HG02938 (cell line): ENCODE results near the gene FMO2.

Experiments used
- ATAC-seq: cut with Tn5 transposase; IDR thresholded peaks from one replicate; pipeline ENCODE4 v1.9.1; 2021; ENCODE audit warnings: mild to moderate bottlenecking, moderate library complexity; ENCODE audit not compliant: unreplicated experiment

Gene FMO2, protein sequence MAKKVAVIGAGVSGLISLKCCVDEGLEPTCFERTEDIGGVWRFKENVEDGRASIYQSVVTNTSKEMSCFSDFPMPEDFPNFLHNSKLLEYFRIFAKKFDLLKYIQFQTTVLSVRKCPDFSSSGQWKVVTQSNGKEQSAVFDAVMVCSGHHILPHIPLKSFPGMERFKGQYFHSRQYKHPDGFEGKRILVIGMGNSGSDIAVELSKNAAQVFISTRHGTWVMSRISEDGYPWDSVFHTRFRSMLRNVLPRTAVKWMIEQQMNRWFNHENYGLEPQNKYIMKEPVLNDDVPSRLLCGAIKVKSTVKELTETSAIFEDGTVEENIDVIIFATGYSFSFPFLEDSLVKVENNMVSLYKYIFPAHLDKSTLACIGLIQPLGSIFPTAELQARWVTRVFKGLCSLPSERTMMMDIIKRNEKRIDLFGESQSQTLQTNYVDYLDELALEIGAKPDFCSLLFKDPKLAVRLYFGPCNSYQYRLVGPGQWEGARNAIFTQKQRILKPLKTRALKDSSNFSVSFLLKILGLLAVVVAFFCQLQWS

GRCh38 chr1:171185091-171185490 is at the start of gene FMO2:
TSS of gene FMO2 (plus strand) at chr1:171185300. CDS start at chr1:171185714, 414 bp downstream.
- no peak for ATAC-seq

DNA sequence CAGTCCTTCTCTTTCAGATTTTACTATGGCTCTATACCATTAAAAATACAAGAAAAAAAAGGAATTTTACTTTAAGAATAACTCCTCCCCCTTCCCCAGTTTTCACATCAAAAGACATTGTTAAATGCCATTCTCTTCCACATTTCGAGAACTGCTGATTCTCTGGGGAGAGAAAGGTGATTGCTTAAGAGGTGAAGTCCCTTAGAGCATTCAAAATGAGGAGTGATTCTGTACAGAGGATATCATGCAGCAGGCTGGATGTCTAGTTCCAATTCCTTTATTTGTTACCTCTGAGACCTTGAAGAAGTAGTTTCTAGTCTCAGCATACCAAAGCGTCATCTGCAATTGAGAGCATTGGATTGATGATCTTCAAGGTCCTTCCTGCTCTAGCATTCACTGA is 47.5 kb upstream of the FMO2 start:
- no peak for ATAC-seq

- no peak for ATAC-seq
These were observed 46.1 kb upstream of the FMO2 start for GRCh38 chr1:171138980-171139379.

DNA sequence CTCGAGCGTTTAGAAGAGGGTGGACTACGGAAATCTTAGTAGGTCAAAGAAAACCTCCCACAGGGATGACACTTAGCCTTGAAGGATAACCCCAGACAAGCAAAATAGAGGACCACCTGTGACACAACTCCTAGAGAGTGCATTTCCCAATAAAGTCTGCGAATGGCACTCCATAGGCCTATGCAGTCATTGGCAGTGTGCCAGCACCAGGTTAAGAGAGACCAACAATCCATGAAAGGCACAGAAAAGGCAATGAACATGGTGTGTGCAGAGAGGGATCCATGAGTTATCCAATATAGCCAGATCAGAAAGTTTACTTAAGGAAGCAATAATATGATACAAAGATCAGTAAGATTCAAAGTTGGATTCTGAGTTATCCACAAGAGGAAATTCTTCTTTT is 45.2 kb upstream of the FMO2 start:
- ATAC-seq = no peak

DNA sequence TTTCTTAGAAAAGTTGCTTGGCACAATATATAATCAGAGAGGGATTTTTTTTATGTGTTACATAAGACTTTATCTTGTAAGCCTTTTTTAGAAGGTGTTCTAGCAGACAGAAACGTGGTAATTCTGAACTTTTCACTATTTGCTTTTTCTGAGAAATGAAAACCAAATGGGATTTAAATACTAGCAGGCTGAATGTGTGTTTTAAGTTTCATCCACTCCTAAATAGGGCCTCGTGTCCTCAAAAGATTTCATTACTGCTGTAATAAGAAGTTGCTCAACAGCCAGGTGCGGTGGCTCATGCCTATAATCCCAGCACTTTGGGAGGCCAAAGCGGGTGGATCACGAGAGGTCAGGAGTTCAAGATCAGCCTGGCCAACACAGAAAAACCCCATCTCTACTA is 44.7 kb upstream of the FMO2 start:
- ATAC-seq = no peak

DNA sequence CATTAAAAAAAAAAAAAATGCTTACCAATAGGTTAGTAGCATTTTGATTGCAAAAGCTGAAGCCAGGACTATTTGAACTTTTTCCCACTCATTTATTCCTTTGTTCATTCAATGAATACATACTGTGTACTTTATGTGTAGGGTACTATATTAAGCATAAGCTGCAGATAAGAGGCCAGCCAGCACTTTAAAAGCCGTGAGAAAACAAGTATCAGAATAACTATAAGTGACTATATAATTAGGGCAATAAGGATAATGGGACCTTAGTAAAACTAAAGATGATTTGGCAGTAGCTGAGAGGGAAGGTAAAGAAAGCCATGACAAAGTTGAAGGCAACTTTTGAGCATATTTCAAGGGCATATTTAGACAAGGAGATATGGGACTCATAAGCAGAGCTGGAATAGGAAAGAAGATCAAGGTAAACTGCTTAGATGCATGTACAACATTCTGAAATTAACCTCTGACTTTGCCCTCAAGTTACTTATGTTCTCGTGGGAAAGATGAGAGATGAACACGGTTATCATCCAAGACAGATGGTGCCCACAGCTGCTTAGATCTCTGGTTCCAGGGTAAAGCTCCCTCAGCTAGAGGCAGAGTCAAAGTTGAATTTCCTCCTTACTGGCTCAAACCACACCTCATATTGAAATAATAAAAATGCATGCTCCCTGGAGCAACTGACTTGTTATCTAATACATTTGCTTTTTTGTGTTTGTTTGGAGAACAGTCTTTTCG is 44.0 kb upstream of the FMO2 start:
- no peak for ATAC-seq

DNA sequence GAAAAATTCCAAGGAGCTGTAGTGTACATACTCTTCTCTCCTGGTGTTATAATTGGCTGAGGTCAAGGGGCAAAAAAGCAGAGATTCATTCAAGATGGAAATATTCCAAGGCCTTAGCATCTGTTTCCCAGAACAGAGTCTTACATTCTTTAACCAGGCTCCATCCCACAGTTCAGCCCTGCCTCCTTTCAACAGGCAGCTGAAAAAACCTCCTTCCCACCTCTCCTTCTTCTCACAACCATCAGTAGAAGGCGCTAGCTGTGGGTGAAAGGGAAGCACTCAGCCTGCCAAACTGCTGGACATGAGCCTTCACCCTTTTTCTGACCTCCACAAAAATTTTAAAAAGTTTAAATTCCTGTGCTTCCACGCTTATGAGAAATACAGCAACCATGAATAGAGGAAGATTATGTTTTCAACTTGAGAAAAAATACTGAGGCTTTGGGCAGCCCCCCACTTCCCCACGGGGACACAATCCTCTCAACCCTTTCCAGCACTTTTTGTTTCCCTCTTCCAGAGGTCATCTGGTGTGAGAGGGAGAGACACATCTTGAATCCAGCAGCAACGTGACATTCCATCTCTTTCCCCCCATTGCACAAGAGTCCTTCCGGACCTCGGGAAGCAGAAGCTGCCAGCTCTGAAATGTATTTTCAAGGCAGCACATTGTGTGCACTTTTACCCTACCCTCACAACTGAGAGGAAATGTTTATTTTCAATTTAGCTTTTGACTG is 43.2 kb upstream of the FMO2 start:
- ATAC-seq = no peak

DNA sequence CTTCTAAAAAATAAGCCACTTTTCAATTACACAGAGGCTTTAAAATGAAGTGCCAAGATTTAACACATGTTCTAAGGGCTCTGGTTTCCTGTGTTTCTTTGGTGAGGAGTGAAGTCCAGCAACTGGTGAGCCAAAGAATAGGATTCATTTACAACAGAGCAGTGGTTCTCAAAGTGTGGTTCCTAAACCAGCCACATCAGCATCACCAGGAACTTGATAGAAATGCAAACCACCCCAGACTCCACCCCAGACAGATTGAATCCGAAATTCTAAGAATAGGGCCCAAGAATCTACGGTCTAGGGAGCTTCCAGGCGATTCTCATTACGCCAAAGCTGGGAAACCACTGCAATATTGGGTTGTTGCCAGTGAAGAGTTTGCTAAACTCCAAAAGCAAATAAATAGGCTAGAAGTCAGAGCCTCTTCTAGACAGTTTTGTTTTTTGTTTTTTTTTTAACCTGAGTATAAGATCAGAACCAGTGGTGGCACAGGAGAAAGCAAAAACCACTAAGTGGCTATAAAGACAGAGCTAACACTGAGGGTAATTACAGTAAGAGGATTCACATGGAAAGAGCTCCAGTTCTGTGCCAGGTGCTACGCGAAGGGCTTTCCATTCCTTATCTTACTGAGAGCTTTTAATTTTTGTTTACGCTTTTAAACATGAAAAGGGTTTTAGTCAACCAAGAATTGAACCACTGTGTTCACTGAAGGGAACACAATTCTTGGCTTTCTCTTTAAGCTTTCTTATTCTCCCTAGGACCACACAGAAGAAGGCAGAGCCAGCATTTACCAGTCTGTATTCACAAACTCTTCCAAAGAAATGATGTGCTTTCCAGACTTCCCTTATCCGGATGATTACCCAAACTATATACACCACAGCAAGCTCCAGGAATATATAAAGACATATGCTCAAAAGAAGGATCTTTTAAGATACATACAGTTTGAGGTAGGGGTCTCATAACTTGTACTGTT is 42.4 kb upstream of the FMO2 start:
- no peak for ATAC-seq

- ATAC-seq = no peak
These were observed 34.9 kb upstream of the FMO2 start for GRCh38 chr1:171150156-171150555.

GRCh38 chr1:171152549-171152948 is 32.6 kb upstream of the FMO2 start:
- no peak for ATAC-seq

DNA sequence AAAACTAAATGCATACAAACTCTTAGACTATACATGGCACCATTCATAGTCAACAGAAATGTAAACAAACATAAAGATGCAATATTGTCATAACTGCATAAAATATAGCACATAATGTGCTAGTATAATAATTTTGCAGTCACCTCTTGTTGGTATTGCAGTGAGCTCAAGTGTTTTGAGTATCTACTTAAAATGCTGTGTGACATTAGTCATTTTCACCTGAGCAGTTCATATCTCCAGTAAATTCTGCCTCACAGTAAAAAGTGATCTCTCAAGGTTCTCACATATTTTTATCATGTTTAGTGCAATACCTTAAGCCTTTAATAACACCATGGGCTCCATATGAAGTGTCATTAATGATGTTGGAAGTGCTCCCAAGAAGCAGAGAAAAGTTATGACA is 29.6 kb upstream of the FMO2 start:
- ATAC-seq = no peak

GRCh38 chr1:171158096-171158495 is 27.0 kb upstream of the FMO2 start:
- ATAC-seq = no peak

- no peak for ATAC-seq
These were observed 26.5 kb upstream of the FMO2 start for GRCh38 chr1:171158551-171158950.

- no peak for ATAC-seq
These were observed 26.0 kb upstream of the FMO2 start for GRCh38 chr1:171159148-171159547.

DNA sequence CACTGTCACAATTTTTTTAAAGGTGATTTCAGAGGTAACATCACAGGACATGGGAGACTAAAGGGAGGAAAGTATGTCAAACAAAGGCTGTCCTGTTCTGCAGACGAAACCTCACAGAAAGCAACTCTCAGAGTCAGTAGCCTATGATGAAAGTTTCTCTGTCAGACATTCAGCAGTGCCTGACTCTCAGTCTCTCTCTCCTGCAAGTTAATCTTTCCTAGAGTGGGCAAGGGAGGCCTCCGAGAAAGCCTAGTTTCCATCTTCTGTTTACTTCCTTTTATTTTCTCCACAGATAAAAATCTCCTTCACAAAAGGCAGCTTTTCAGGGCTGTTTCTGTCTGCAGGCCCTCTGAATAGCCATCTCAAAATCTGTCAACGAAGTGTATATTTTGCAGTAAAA is 24.9 kb upstream of the FMO2 start:
- no peak for ATAC-seq

GRCh38 chr1:171160639-171161354 is 24.3 kb upstream of the FMO2 start:
- no peak for ATAC-seq

GRCh38 chr1:171161431-171161830 is 23.7 kb upstream of the FMO2 start:
- no peak for ATAC-seq

DNA sequence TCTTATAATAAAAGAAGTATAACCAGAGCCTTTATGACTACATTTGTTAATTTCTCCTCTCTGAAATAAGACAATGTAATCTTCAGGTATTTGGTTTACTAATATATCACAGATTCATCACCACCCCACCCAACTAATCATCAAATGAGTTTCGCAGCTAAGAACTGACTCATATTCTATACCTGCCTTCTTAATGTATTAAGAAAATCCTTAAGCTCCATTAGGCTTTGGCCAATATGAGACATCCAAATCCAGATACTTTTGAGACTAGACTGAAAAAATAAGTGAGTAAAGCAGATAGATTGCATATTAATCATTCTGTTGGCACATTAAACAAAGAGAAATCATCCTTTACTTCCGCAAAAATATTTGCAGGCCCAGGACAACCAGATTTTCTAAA is 18.7 kb upstream of the FMO2 start:
- no peak for ATAC-seq

DNA sequence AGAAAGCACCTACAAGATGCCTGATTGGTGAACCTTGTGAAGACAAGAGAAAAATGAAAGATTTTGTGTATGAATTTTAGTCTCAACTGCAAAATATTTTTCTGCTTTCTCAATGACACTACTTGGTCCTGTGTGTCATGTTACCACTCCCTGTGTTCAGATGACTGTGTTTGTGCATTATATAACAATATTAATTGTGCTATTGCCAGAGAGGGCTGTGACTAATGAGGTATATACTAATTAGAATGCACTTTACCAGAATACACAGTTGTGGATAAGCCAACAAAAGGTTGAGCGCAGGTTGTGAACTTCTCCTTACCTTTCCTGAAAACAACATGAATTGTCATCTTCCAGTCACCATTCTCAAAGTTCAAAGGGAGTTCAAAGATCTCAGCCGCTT is 17.3 kb upstream of the FMO2 start:
- no peak for ATAC-seq

GRCh38 chr1:171172471-171172870 is 12.6 kb upstream of the FMO2 start:
- no peak for ATAC-seq
